H1 (cell line): ENCODE results near the gene GMPR2. TPM values are rescaled to one million over a fixed set of nuclear protein-coding genes. Genes with fewer than 3 reads are reported as not detected.

Experiments
- SAP30 ChIP-seq: fragments of 300-600 bp; sonication (generic); IDR thresholded peaks from 2 replicates; pipeline ENCODE4 v1.7.1; 2012; ENCODE audit warnings: low read length, moderate library complexity, mild to moderate bottlenecking, inconsistent platforms; ENCODE audit not compliant: insufficient read depth, insufficient replicate concordance
- SIRT6 ChIP-seq: IDR thresholded peaks from one replicate; pipeline ENCODE4 v1.7.1; 2012; ENCODE audit warnings: low read length, inconsistent platforms
- USF2 ChIP-seq: IDR thresholded peaks from 2 replicates; pipeline ENCODE4 v1.6.1; 2011; ENCODE audit warnings: low read length, improper control_type of control experiment
- polyA plus RNA-seq, 7 experiments: library from polyadenylated mRNA; depleted of rRNA in 3 of 7; stranded (reverse) in 5 of 7; unstranded in 2 of 7; fragments of >200 nt in 5 of 7; fragments of 200-250 nt in 2 of 7; gene quantifications; 1 replicate in 5 of 7; 2 replicates in 1 of 7; 4 replicates in 1 of 7; pipeline versions ENCODE4 v1.2.1 to v1.2.3, GENCODE V29; 2011 to 2013; ENCODE audit warnings: missing spikeins in 2 of 7, mixed read lengths in 2 of 7
- total RNA-seq: library from RNA; stranded (reverse); fragmentation: NEBNext Ultra II Directional; extraction: Animal tissue kit (Norgen Biotek cat#: 25700); gene quantifications from 2 replicates; pipeline ENCODE4 v1.2.1, GENCODE V29; 2021

GMPR2 gene
- total and polyA plus RNA-seq, 2 of the 8 experiments (the other 6 are each of a cell fraction or from before 2014, with no cell fraction given), result 61.6 to 85.3 TPM

DNA sequence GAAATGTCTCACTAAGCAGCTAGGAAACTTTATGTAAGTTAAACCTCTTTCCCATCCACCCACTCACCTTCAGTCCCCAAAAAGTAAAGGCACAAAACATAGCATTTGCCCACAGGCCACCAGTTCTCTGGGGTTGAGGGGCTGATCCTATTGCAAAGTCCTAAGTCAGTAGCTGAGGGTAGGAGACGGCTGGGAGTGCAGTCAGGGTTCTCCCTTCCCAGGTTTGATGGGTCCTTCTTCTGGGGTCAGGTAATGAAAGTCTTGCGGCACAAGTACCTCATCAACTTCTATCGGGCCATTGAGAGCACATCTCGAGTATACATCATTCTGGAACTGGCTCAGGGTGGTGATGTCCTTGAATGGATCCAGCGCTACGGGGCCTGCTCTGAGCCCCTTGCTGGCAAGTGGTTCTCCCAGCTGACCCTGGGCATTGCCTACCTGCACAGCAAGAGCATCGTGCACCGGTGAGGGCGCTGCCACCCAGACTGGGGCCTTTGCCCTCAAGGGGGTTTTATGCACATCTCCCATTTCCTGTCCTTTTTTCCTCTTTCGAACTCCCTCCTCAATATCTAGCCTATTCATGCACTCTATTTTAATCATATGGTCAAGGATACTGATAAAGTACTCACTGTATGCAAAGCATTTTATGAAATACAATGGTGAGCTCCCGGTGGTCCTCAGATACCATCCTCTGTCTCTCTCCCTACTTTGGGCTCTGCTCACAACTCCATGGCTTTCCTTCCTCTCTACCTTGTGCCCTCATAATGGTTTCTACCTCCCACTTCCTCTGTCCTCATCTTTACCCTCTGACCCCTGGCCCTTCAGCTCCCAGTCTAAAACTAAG, 26.2 kb upstream of the GMPR2 start (continued):
- no peak for TF ChIP-seq USF2
- TF ChIP-seq SAP30, result no peak
- TF ChIP-seq SIRT6, result no peak
